ENCODE measurements around the gene LCN9.
"Not testable (repeated sequence)": the region's sequence is repeated elsewhere in the genome, so short reads cannot be mapped to it uniquely, and the experiment has no call there.

LCN9 gene

GRCh38 chr9:135648494-135649410 lies 14.4 kb upstream of the LCN9 start:
- no peak for DNase-seq

DNA sequence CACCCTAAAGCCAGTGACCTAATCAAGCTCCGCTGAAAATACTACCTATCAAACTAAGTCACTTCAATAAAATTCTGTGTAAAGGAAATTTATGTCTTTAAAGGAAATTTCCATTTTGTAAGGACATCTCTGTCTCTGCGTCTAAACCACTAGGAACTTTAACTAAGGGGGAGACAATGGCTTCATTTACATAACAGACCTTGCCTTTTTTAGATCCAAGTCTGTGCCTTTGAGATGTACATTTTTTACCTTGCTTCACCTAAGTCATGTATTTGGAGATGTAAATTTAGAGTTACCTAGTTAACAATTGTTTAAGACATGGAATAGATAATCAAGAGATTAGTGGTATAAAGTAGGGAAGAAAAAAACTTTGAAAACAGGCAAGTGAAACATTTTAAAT lies 13.6 kb upstream of the LCN9 start:
- no peak for DNase-seq

DNA sequence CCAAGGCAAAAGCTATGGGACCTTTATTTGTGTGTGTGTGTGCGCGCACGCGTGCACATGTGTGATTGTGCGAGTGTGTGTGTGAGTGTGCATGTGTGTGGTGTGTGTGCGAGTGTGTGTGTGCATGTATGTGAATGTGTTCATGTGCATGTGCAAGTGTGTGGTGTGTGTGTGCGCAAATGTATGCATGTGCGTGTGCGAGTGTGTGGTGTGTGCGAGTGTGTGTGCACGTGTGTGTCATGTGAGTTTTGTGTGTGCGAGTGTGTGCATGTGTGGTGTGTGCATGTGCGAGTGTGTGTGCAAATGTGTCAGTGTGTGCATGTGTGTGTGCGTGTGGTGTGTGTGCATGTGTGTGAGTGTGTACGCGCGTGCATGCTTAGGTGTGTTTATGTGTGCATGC lies 12.7 kb upstream of the LCN9 start:
- no peak for DNase-seq

DNA sequence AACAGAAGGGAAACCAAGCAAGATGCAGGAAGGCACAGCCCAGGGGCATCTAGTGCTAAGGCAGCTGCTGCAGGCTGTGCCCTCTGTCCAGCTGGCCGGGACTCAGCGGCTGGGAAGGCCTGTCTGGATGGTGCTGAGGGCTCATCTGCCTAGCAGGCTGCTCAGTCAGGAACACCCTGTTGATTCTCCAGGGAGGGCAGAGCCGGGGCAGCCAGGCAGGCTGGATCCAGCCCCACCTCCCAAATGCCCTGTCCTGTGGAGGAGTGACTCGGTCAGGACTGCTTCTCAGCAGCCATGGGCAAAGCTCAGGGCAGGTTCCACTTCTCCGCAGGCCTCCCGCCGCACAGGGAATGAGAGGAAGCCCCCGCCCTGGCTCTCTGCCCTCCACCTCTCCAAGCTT lies 7.8 kb upstream of the LCN9 start:
- no peak for DNase-seq

DNA sequence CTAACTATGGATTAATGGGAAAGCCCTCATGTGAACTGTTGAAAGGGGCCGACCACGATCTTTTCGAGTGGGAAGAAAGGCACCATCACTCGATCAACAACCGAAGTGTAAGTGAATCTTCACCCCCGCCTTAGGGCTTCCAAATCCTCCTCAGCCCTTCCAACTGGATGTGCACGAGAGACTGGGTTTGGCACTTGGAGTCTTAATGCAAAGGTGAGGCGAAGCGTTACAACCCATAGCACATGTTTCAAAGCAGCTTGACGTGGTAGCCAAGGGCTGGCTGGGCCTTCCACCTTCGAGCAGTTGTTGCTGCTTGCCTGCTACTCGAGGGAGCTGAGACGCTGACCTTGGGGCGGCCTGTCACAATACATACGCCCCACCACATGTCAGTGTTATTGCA lies 5.7 kb upstream of the LCN9 start:
- no peak for DNase-seq

- DNase-seq, result no peak
Measured at GRCh38 chr9:135659252-135659651, 3.9 kb upstream of the LCN9 start.

- no peak for DNase-seq
Measured at GRCh38 chr9:135660407-135660806, 2.7 kb upstream of the LCN9 start.

GRCh38 chr9:135661816-135662560 lies 1.1 kb upstream of the LCN9 start:
- no peak for DNase-seq

- no peak for DNase-seq
Measured at GRCh38 chr9:135663451-135663770, 302 bp downstream of the LCN9 start.

DNA sequence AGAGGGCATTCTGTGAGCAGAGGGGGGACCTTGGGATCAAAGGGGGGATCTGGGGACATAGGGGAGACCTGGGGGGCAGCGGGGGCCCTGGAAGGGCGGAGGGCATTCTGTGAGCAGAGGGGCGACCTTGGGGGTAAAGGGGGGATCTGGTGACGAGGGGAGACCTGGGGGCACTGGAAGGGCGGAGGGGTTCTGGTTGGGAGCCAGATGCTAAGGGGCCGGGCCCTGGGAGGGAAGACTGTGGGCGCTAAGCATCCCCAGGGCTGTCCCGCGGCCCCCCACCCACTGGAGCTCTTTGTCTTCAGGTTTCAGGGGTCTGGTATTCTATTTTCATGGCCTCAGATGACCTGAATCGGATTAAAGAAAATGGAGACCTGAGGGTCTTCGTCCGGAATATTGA lies 748 bp downstream of the LCN9 start:
- no peak for DNase-seq

DNA sequence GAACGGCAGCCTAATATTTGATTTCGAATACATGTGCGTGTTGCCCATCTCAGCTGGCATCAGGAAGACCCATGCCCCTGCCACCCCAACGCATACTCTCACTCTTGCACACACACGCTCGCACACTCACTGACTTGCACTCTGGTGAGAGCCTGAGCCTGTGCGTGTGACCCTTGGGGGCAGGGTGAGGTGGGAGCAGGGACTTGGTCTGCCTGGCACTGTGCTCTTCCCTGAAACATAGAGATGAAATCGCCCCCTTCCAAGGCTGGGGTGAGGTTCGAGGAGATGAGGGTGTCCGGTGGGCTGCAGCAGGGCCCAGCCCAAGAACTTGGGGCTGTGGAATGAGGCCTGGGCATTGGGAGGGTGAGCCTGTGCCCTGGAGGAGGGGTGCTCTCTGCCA lies 1.2 kb downstream of the LCN9 start:
- DNase-seq, result no peak

GRCh38 chr9:135664801-135665794 lies 2.0 kb downstream of the LCN9 start:
- no peak for DNase-seq

DNA sequence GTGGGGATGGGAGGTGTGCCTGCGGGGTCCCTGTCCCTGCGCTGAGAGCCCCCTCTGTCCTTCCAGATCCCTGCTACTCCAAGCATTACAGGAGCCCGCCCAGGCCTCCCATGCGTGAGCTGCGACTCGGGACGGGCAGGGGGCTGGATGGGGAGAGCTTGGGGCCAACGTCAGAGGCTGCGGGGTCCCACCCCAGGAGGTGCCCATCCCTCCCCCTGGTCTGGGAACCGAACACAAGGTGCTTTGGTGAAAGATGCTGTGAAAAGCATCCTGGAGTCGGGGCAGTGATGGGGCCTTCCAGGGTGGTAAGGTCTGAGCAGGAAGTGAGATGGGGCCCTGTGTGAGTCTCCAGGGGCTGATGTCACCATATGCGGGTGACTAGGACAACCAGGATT lies 2.7 kb downstream of the LCN9 start:
- DNase-seq, result no peak

GRCh38 chr9:135666534-135667462 lies 3.7 kb downstream of the LCN9 start:
- no peak for DNase-seq

DNA sequence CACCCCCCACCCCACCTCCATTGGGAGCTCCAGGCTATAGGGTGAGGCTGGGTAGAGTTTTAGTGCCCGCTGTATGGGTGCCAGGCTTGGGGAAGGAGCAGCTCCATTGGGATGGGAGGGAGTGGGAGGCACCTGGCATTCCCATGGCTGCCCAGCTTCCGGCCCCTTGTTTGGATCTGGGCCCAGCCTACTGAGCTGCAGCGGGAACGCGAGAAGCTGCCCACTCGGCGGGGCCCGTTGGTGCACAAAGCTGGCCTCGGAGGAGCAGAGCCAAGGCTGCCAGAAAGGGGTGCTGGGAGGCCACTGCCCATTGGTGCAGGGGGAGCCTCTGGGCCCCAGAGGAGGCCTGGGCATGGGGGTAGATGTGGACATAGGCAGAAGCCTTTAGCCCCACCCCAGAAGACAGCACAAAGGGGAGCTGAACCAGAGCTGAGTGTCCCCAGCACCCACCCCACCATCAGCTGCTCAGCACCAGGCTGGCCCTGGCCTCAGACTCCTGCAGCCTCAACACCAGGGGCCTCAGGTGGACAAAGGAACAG lies 4.4 kb downstream of the LCN9 start:
- no peak for DNase-seq

GRCh38 chr9:135669018-135669417 lies 5.9 kb downstream of the LCN9 start:
- DNase-seq, result not testable (repeated sequence)

GRCh38 chr9:135669616-135670285 lies 6.6 kb downstream of the LCN9 start:
- no peak for DNase-seq

GRCh38 chr9:135670721-135671590 lies 7.8 kb downstream of the LCN9 start:
- DNase-seq, result no peak

DNA sequence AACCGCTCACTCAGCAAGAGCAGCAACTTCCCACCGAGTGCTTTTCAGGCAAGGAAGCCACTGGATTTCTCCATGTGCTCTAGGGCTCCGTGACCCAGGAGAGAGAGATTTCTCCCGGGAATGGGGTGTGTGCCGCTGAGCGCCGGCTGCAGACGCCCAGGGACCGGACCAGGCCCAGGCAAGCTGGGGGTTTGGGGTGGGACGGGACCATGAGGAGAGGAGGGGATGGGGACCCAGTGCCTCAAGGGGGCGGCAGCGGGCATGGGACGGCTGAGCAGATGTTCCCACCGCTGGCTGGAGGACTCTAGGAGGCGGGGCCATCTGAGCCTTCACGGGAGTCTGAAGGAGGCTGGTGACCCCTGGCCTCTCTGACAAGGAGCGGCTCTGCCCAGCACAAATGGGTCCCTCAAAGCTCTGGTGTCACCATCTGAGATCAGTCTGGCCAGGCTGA lies 8.5 kb downstream of the LCN9 start:
- no peak for DNase-seq

DNA sequence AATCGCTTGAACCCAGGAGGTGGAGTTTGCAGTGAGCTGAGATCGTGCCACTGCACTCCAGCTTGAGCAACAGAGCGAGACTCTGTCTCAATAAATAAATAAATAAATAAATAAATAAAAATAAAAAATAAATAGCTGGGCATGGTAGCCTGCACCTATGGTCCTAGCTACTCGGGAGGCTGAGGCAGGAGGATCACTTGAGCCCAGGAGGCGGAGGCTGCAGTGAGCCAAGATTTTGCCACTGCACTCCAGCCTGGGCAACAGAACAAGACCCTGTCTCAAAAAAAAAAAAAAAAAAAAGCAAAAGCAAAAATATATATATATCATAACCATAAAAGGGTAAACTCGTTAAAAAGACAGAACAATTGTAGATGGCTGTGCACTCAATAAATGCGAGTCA lies 9.7 kb downstream of the LCN9 start:
- not testable (repeated sequence) for DNase-seq
